GM19238 (cell line): Measurements from ENCODE around the gene HIVEP1.
A peak's percentile ranks its signal among the peaks of the same experiment; 100 is the strongest.

Experiments used
- DNase-seq: peaks from one replicate; pipeline ENCODE4 v3.0.0; 2011; ENCODE audit warnings: low spot score; ENCODE audit not compliant: insufficient read length

The HIVEP1 gene

DNA sequence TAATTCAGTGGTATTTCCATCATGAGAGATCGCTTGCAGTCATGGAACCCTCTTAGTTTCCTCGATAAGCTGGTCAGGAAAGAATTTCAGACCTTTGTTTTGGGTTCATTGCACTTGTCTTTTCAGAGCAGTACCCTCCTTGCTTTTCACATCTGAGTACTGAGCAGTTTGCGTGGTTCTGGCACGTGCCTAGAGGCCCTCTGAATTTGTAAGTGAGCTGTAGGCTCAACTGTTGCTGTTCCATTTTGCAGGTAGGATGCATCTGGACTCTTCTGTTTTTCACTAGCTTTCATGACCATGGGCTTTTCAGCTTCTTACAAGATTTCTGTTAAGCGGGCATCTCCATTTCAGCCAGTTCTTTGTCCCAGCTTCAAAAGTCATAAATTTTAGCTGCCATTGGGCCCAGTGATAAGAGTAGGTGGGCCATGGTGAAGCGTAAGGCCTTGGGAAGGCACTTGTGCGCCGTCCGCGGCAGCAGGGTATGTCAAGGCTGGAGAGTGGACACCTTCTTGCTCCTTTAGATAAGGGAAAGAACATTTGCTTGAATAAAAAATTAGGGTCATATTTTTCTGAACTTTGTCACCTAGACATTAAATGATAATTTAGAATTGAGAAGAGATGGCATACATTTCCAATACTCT lies 35.8 kb downstream of the HIVEP1 start:
- DNase-seq: no peak

DNA sequence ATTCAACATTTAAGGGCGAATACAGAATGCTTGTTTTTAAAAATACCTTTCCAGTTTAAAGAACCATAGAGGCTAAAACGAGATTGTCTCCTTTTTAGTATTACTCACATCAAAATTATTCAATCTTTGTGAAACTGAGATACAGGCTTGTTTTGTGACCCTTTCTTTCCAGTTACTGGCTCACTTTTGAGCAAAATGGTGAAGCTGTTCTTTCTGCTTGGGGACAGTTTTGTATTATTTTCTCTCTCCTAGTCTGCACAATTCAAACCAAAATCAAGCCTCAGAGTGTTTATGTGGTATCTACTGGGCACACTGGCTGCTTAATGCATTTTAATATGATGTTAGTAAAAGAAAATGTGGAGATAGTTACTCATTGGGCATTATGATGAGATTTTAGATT lies 36.5 kb downstream of the HIVEP1 start:
- no peak for DNase-seq

DNA sequence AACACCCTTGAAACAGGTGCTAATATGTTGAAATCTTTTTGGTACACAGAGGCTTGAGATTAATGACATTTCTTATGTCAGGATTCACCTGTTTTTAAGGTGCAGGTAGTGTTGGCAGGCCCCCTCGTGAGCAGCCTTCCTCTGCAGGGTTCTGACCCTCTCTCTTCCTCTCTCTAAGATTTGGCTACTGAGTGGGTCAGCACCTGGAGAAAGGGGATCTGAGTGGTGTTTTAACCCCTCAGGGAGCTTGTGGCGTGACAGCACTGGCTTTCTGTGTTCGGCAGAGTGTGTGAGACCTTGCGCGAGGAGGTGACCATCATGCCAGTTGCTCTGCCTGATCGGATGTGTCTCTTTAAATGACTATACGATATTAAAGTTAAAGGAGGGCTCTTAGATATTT lies 37.1 kb downstream of the HIVEP1 start:
- no peak for DNase-seq

DNA sequence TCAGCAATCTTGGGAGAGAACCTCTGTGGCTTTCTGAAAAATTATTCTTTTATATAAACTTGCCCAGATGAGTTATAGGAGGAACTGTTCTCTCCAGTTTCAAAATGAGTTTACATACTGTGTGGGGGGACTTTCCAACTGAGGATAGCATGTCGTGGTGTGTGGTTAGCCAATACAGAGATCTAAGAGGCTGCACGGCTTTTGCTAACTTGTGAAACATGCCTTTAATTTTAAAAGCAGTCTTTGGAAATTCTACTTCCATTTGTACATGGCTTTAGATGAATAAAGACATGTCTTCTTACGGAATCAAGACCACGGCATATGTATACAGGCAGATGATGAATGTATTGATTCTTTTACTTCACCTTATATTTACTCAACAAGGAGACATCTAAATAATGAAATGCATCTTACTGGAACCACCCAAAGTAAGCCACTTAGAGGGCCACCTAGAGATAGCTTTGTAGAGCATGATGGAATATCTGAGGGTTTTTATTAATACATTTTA lies 39.8 kb downstream of the HIVEP1 start:
- no peak for DNase-seq

DNA sequence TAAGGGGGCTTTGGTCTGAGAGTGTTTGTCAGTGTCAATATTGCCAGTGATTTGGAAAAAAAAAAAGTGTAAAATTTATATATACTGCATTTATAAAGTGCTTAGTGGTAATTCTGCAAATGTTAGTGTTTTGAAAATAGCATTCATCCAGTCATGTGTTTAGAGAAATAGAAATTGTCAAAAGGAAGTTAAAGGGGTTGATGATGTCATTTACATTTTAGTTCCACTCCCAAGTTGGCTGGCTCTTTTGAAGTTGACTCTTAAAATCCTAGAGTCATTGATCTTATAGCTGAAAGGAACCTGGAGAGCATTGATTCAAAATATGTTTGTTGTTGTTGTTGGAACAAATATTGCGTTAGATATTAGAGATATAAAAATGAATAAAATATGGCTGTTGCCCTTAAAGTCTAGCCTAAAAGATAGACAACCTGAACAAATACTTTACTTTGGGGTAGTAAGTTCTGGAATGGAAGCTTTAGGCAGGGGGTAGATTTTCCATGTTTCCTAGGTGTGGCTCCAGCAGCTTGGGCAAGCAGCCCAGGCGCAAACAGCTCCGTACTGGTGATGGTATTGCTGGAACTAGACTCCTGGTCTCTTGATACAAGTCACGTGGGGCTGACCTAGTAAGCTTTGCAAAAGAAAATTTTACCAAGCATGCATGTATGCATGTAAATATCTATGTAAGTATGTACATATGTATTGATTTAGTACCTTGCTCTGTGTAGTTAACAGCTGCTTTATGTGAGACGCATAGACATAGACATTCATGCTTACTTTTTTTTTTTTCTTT lies 46.3 kb downstream of the HIVEP1 start:
- DNase-seq: no peak

DNA sequence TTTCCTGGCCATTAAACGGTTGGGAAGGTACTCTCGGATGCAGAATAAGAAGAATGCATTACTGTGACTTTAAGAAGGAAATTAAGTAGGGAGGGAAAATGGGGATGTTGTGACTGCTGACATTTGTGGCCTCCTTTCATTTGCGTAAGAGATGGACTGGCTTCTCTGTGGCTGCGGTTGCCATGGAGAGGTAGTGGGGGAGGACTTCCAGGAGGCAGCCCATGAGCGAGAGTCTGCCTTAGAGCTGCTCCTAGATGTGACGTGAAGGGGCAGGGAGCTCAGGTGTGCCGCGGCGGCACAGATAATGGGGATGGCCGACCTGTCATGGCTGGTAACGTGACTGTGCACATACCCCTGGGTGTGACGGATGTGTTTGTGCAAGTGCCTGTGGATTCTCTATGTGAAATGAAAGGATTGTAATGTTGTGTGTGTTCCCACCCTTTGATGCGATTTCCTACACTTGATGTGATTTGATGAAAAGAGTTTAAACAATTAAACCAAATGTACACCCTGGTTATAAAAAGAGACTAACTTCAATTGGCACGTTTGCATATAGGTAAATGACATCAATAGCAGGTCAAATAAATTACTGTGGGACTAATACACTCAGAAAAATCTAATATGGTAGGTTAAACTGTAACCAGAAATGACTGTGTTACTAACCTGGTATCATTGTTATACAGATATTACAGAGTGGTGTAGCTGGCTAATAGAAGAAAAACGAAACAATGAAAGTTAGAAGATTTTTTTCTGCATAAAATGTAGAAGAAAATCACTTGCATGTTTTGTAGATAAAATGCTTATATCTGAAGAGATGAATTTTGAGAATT lies 48.9 kb downstream of the HIVEP1 start:
- peak; percentile 35 for DNase-seq

DNA sequence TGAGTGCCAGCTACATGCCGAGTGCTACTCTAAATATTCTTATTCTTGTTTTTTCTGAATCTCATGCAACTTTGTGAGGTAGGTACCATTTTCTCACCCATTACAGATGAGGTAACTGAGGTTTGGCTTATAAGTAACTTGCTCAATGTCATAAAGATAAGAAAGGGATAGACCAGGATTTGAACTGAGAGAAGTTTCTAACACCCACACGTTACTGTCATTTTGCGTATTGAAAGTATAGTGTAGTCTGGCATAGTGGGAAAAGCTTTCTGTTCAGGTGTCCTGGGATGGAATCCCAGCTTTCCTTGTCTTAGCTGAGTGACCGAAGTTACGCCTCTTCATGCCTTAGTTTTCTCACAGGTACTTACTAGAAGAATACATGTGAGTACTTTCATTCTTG lies 50.5 kb downstream of the HIVEP1 start:
- DNase-seq: no peak

GRCh38 chr6:12064131-12064530 lies 52.0 kb downstream of the HIVEP1 start:
- no peak for DNase-seq

DNA sequence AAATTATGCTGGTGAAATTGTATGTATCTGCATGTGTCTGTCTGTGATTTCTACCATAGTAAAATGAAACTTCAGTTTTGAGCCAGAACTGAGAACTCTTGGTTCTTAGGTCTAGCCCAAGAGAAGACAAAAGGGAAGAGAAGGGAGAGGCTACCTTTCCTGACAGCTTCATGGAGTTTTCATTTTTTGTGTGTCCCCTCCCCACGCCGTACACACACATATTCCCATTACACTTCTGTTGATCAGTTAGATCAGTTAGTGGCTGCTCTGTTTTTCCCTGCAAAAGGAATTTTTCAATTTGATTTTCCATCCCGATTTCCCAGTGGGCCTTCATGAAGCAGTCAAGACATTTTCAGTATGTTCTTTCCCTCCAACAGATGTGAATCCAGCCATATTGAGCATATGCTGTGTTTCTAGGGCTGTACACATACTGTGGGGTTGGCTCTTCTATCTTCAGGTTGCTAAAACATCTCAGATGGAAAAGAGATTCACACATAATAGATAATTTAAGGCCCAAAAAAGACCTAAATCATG lies 52.5 kb downstream of the HIVEP1 start:
- no peak for DNase-seq

- no peak for DNase-seq
These were observed 53.4 kb downstream of the HIVEP1 start for GRCh38 chr6:12065321-12066140.

DNA sequence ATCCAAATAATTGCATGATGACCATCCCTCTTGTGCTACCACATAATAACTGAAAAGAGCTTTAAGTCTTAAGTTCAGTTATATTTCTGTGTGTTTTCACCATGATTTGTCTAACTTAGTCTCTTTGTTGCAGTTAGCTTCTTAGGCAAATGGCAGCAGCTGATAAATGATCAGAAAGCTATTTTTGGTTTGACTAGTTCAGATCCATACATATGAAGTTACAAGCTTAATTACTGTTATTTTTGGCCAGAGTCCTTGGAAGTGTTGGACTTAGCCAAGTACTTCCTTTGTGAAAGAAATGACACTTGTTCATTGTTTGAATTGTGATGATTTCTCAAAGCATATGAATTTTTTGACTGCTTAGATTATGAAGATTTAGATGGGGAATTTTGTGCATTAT lies 54.2 kb downstream of the HIVEP1 start:
- no peak for DNase-seq

DNA sequence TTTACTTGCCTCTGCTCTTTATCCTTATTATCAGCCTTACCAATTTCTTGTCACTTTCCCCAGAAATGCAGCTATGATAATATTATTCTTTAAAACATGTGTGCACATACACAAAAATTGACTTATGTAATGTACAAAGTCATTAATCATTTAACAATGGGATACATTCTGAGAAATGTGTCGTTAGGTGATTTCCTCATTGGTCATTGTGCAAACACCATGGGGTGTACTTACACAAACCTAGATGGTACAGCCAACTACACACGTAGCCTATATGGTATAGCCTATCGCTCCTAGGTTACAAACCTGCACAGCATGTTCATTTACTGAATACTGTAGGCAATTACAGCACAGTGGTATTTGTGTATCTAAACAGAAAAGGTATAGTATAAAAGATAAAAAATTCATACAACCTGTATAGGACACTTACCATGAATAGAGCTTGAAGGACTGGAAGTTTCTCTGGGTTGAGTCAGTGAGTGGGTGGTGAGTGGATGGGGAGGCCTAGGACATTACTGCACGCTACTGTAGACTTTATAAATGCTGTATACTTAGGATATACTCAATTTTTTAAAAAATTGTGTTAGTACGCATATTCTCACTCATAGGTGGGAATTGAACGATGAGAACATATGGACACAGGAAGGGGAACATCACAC lies 56.9 kb downstream of the HIVEP1 start:
- DNase-seq: no peak

DNA sequence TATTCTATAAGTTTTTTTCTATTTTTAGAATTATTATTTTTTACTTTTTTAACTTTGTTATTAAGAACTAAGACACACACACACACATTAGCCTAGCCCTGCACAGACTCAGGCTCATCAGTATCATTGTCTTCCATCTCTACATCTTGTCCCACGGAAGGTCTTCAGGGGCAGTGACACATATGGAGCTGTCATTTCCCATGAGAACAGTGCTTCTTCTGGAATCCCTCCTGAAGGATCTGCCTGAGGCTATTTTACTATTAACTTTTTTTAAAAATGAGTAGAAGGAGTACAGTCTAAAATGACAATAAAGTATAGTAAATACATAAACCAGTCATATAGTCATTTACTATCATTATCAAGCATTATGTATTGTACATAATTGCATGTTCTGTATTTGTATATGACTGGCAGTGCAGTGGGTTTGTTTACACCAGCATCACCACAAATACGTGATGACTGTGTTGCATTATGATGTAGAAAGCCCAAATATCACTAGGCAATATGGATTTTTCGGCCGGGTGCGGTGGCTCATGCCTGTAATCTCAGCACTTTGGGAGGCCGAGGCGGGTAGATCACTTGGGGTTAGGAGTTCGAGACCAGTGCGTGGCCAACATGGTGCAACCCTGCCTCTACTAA lies 57.9 kb downstream of the HIVEP1 start:
- no peak for DNase-seq

DNA sequence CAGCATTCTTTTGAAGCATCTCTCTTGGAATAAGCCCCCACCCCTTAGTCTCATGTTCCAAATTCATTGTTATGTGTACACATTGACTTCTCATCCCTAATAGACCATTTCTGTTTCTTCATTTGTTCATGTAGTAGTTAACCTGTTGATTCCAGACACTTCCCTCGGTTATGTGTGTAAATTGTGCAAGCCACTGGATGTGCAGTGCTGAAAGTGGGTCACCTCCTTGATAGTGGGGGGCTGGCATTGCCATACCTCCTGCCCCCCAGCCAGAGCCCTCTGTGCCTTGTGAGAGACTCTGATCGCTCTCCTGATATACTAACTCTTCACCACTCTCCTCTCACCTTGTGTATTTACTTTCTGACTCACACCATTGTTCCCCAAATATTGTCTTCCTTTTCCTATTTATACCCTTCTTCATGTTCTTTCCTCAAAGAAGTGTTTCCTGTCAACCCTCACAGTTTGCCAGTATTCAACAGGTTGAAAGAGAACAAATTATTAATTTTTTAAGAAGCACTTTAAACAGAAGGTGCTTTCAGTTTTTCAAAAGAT lies 59.0 kb downstream of the HIVEP1 start:
- DNase-seq: no peak

DNA sequence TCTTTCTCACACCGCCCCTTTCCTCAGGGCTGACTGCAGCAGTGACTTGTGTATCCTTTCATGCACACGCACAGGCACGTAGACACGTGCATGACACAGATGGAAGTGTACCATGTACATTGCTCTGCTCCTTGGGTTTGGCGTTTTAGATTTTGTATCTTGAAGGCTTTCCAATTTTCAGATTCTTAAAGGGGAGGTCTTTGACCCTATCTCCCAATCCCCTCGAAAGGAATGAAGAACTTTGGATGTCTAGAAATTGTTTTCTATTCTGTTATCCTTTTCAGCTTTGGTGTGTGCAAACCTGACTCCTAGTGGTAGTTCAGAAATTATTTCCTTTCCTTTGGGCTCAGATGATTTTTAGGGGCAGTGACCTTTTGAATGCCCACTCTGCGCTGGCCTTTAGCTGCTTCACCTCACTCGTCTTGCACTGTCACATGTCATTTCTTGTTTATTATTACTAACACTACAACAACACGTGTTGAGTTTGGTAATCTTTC lies 63.0 kb downstream of the HIVEP1 start:
- DNase-seq: no peak

- DNase-seq: no peak
These were observed 65.1 kb downstream of the HIVEP1 start for GRCh38 chr6:12077021-12077710.

DNA sequence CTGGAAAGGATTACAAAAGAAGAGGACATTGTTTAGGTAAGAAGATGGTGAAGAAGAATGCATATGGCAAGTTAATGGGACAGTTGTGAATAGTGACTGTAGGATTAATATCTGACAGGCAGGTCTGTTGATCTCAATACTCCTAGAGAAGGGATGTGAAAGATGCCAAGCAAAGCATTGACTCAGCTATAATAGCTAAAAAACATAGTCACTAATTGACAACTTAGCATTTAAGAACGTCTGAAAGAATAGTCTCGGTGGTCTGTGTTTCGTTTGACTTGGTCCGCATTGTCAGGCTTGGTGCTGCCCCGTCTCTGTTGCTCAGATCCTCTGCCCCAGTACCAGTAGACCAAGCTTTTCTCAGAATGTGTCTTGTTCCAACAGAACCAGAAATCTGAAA lies 65.9 kb downstream of the HIVEP1 start:
- DNase-seq: no peak

- DNase-seq: no peak
These were observed 69.7 kb downstream of the HIVEP1 start for GRCh38 chr6:12081771-12082170.

GRCh38 chr6:12082368-12082767 lies 70.3 kb downstream of the HIVEP1 start:
- DNase-seq: no peak
